Right atrium auricular region (tissue), 2 donors: ENCODE data around the gene MSH6. TPM values are rescaled to one million over a fixed set of nuclear protein-coding genes. Genes with fewer than 3 reads are reported as not detected.

Source experiments
- DNase-seq: peaks from one replicate; pipeline ENCODE4 v3.0.0-alpha.2; 2019; ENCODE audit warnings: low spot score
- H3K27ac ChIP-seq, 2 donors: fragments of 200-600 bp; sonication (generic); 1 replicate in 1 of 2; 2 replicates in 1 of 2; pipeline ENCODE4 v1.5.1; 2016 to 2019
- H3K27me3 ChIP-seq, 2 donors: fragments of 200-600 bp; sonication (generic); one replicate each; pipeline versions ENCODE4 v1.5.1 to v1.6.0; 2017 to 2019
- H3K36me3 ChIP-seq: fragments of 200-600 bp; sonication (generic); one replicate; pipeline ENCODE4 v1.5.1; 2016
- H3K4me1 ChIP-seq, 2 donors: fragments of 200-600 bp; sonication (generic); one replicate each; pipeline versions ENCODE4 v1.5.1 to v1.6.0; 2017 to 2019
- H3K4me3 ChIP-seq, 2 donors: fragments of 200-600 bp; sonication (generic); 1 replicate in 1 of 2; 2 replicates in 1 of 2; pipeline ENCODE4 v1.5.1; 2017 to 2019; ENCODE audit warnings: mild to moderate bottlenecking in 1 of 2, moderate library complexity in 1 of 2
- H3K9me3 ChIP-seq, 2 donors: fragments of 200-600 bp; sonication (generic); one replicate each; pipeline ENCODE4 v1.5.1; 2019
- total RNA-seq, 2 donors: library from RNA; depleted of rRNA; stranded (reverse); fragments of >200 nt; gene quantifications; one replicate each; pipeline ENCODE4 v1.1.0, GENCODE V29; 2016
- TF ChIP-seq, protein P1 (sequence below), 2 donors: fragments of 200-600 bp; sonication (generic); IDR thresholded peaks; one replicate each; pipeline ENCODE4 v1.5.1; 2019; ENCODE audit warnings: antibody characterized with exemption in 2 of 2

Gene MSH6
- total RNA-seq, 2 donors from 2014 or later: 17.0 to 22.3 TPM

GRCh38 chr2:47767880-47768609, 14.9 kb upstream of the MSH6 start:
- no peaks in the 10 kb centered on the region for H3K9me3 ChIP-seq
- no peaks in the 10 kb centered on the region for H3K36me3 ChIP-seq
- H3K4me3 ChIP-seq: no peak overlapping the region
- peaks cover 0 to 5% of the 10 kb centered on the region in 2 donors for H3K4me1 ChIP-seq
- H3K27me3 ChIP-seq: no peaks in the 10 kb centered on the region
- no peak overlapping the region for H3K27ac ChIP-seq
- TF ChIP-seq, protein P1, sequence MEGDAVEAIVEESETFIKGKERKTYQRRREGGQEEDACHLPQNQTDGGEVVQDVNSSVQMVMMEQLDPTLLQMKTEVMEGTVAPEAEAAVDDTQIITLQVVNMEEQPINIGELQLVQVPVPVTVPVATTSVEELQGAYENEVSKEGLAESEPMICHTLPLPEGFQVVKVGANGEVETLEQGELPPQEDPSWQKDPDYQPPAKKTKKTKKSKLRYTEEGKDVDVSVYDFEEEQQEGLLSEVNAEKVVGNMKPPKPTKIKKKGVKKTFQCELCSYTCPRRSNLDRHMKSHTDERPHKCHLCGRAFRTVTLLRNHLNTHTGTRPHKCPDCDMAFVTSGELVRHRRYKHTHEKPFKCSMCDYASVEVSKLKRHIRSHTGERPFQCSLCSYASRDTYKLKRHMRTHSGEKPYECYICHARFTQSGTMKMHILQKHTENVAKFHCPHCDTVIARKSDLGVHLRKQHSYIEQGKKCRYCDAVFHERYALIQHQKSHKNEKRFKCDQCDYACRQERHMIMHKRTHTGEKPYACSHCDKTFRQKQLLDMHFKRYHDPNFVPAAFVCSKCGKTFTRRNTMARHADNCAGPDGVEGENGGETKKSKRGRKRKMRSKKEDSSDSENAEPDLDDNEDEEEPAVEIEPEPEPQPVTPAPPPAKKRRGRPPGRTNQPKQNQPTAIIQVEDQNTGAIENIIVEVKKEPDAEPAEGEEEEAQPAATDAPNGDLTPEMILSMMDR (IDR thresholded peaks at IDR 0.05): peak; percentile 97 to 100
- peak; percentile 72 for DNase-seq

DNA sequence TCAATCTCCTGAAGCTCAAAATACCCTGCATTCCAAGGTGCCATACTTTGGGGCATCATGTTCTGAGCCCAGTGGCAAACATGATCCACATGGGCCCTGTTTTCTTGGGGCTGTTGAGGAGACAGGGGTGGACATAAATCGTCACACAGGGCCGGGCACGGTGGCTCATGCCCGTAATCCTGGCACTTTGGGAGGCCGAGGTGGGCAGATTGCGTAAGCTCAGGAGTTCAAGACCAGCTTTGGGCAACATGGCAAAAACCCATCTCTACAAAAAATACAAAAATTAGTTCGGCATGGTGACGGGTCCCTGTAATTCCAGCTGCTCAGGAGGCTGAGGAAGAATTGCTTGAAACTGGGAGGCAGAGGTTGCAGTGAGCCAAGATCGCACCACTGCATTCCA, 13.6 kb upstream of the MSH6 start:
- no peak overlapping the region for H3K27ac ChIP-seq

GRCh38 chr2:47771211-47771610, 11.7 kb upstream of the MSH6 start:
- Histone ChIP-seq H3K36me3 (no peaks in the 10 kb centered on the region), H3K4me1 (peaks cover 0 to 5% of the 10 kb centered on the region in 2 donors), H3K9me3 (no peaks in the 10 kb centered on the region), H3K27me3 (no peaks in the 10 kb centered on the region), H3K4me3 (no peak overlapping the region), H3K27ac (no peak overlapping the region)
- no peak for DNase-seq
- TF ChIP-seq, protein P1 (IDR thresholded peaks at IDR 0.05): no peak

More for the DNA sequence above, 13.6 kb upstream of the MSH6 start:
- TF ChIP-seq, protein P1 (IDR thresholded peaks at IDR 0.05): no peak
- no peaks in the 10 kb centered on the region for H3K9me3 ChIP-seq
- H3K27me3 ChIP-seq: no peaks in the 10 kb centered on the region
- no peak for DNase-seq
- H3K4me1 ChIP-seq: peaks cover 0 to 5% of the 10 kb centered on the region in 2 donors
- no peaks in the 10 kb centered on the region for H3K36me3 ChIP-seq
- no peak overlapping the region for H3K4me3 ChIP-seq

DNA sequence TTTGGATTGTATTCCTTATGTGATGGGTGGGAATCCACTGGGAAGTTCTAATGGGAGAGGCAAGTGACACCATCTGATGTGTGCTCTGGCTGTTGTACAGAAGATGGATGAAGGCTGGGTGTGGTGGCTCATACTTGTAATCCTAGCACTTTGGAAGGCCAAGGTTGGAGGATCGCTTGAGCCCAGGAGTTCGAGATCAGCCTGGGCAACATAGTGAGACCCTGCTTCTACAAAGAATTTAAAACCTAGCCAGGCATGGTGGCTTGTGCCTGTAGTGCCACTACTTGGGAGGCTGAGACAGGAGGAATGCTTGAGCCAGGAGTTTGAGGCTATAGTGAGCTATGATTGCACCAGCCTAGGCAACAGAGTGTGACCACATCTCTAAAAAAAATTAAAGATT, 10.6 kb upstream of the MSH6 start:
- H3K4me3 ChIP-seq: no peak overlapping the region

DNA sequence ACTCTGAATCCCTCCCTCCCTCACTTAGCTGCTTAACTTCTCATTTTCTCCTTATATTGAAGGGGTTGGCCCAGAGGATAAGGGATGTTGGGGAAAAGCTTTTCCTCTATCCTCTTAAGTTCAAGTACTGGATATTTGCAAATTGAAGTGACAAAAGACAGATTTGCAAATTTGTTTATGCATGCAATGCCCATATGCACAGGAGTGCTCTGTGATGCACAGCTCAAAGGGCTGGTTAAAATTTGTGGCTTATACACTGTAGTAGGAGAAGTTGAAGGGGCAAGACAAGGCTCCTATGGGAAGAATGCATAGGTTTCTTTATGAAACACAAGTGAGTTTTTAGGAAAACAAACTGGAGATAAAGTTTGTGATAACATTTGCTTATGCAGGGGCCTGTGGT, 8.4 kb upstream of the MSH6 start:
- TF ChIP-seq, protein P1 (IDR thresholded peaks at IDR 0.05): no peak
- Histone ChIP-seq H3K4me1 (no peaks in the 10 kb centered on the region), H3K27me3 (no peaks in the 10 kb centered on the region), H3K27ac (no peak overlapping the region), H3K9me3 (no peaks in the 10 kb centered on the region), H3K4me3 (no peak overlapping the region), H3K36me3 (no peaks in the 10 kb centered on the region)
- DNase-seq: no peak

More for the DNA sequence above, 10.6 kb upstream of the MSH6 start:
- peaks cover 0 to 5% of the 10 kb centered on the region in 2 donors for H3K4me1 ChIP-seq
- H3K27me3 ChIP-seq: no peaks in the 10 kb centered on the region
- no peak overlapping the region for H3K27ac ChIP-seq
- no peak for DNase-seq
- H3K36me3 ChIP-seq: no peaks in the 10 kb centered on the region
- H3K9me3 ChIP-seq: no peaks in the 10 kb centered on the region
- TF ChIP-seq, protein P1 (IDR thresholded peaks at IDR 0.05): no peak
